ENCODE measurements around the gene LRRC1.

The LRRC1 gene

DNA sequence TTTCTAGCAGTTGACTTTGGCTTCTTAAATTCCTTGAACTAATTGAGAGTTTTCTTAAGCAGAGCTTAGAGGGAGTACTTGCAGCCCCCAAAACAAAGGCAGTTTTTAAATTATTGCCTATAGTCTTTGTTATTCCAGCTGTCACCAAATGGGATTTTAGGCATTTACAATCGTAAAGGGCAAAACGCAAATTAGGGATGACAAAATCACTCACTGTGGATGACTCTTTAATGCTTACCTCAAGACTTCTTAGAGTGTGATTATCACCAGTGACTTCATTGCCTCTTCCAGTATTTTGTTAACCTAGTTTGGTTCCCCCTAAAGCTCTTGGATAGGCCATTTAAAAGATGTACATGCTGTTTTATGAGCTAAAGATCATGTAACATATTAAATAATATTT, 126.8 kb downstream of the LRRC1 start:
- no peaks in the 10 kb centered on the region for H3K27me3 ChIP-seq (ENCODE audit: insufficient read depth, low read depth, severe bottlenecking)
- H3K36me3 ChIP-seq = no peaks in the 10 kb centered on the region
- TF ChIP-seq, protein P1, sequence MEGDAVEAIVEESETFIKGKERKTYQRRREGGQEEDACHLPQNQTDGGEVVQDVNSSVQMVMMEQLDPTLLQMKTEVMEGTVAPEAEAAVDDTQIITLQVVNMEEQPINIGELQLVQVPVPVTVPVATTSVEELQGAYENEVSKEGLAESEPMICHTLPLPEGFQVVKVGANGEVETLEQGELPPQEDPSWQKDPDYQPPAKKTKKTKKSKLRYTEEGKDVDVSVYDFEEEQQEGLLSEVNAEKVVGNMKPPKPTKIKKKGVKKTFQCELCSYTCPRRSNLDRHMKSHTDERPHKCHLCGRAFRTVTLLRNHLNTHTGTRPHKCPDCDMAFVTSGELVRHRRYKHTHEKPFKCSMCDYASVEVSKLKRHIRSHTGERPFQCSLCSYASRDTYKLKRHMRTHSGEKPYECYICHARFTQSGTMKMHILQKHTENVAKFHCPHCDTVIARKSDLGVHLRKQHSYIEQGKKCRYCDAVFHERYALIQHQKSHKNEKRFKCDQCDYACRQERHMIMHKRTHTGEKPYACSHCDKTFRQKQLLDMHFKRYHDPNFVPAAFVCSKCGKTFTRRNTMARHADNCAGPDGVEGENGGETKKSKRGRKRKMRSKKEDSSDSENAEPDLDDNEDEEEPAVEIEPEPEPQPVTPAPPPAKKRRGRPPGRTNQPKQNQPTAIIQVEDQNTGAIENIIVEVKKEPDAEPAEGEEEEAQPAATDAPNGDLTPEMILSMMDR (IDR thresholded peaks at IDR 0.05; ENCODE audit: low read depth, low read length) = no peak
- no peaks in the 10 kb centered on the region for H3K9me3 ChIP-seq (ENCODE audit: severe bottlenecking)
- DNase-seq = no peak
- no peak overlapping the region for H3K4me3 ChIP-seq (ENCODE audit: low read depth, low read length)
- no peak overlapping the region for H3K27ac ChIP-seq

DNA sequence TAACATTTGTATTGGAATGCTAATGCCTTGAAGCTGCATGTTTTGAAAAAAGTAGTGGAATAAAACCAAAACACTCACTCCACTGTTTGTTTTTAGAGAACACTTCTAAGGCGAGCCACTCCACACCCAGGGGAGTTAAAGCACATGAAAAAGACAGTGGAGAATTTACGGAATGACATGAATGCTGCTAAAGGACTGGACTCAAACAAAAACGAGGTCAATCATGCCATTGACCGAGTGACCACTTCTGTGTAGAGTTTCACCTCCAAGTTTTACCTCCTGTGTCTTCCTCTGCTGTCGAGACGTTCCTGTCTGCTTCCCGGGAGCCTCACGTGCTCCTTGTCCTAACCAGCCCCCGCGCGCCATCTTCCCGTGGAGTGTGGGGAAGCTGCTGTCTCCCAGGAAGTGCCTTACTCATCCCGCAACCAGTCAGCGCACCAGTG, 127.8 kb downstream of the LRRC1 start:
- H3K27ac ChIP-seq = no peak overlapping the region
- H3K36me3 ChIP-seq = no peaks in the 10 kb centered on the region
- TF ChIP-seq, protein P1 (IDR thresholded peaks at IDR 0.05; ENCODE audit: low read depth, low read length) = no peak

GRCh38 chr6:53924277-53924676, 129.5 kb downstream of the LRRC1 start:
- TF ChIP-seq, protein P1 (IDR thresholded peaks at IDR 0.05; ENCODE audit: low read depth, low read length) = no peak
- no peak overlapping the region for H3K27ac ChIP-seq
- H3K4me3 ChIP-seq (ENCODE audit: low read depth, low read length) = no peak overlapping the region
- no peak for DNase-seq
- no peaks in the 10 kb centered on the region for H3K27me3 ChIP-seq (ENCODE audit: insufficient read depth, low read depth, severe bottlenecking)
- H3K9me3 ChIP-seq (ENCODE audit: severe bottlenecking) = no peaks in the 10 kb centered on the region
- no peaks in the 10 kb centered on the region for H3K36me3 ChIP-seq

More for the DNA sequence above, 127.8 kb downstream of the LRRC1 start:
- Histone ChIP-seq H3K27me3 (ENCODE audit: insufficient read depth, low read depth, severe bottlenecking) (no peaks in the 10 kb centered on the region), H3K9me3 (ENCODE audit: severe bottlenecking) (no peaks in the 10 kb centered on the region), H3K4me3 (ENCODE audit: low read depth, low read length) (no peak overlapping the region)
- DNase-seq = no peak

DNA sequence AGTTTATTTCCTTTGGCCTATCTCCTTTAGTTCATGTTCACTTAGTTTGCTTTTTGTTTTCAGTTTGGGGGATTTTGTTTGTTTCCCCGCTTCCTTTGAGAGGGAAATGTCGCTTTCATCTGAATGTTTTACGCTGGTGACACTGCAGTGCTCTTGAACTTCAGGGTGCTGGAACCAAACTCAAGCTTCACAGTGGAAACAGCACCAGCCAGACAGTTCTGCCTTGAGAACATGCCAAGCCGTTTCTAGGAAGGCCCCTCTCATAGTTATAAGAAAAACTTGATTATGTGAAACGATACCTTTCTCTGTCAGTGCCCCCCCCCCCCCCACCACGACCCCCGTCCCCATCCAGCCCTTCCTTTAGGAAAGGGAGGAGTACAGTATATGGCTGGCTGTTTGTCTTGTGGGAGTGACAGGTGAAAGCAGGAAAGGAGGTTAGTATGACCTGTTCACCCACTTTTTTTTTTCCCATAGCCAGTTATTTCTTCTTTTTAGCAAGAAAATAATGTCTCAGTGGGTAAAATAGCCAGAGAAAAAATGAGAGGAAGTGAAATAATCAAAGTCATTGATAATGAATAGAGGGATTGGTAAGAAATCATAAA, 130.1 kb downstream of the LRRC1 start:
- H3K9me3 ChIP-seq (ENCODE audit: severe bottlenecking) = no peaks in the 10 kb centered on the region
- no peaks in the 10 kb centered on the region for H3K36me3 ChIP-seq
- no peak for DNase-seq
- TF ChIP-seq, protein P1 (IDR thresholded peaks at IDR 0.05; ENCODE audit: low read depth, low read length) = no peak
- H3K27me3 ChIP-seq (ENCODE audit: insufficient read depth, low read depth, severe bottlenecking) = no peaks in the 10 kb centered on the region
- no peak overlapping the region for H3K27ac ChIP-seq
- H3K4me3 ChIP-seq (ENCODE audit: low read depth, low read length) = no peak overlapping the region

DNA sequence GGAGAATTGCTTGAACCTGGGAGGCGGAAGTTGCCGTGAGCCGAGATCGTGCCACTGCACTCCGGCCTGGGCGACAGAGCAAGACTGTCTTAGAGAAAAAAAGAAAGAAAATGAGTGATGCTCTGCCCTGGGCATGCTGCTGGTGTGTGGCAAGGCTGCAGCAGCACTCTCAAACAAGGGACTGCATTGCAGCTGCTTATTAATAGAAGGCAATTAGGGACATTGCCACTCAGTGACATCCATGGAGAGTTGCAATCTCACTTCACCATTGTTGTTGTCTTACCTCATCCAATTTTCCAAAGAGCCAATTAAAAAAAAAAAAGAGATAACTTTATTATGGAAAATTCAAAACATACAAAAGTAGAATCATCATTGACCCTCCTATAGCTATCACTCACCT, 131.1 kb downstream of the LRRC1 start:
- no peaks in the 10 kb centered on the region for H3K36me3 ChIP-seq
- no peak overlapping the region for H3K4me3 ChIP-seq (ENCODE audit: low read depth, low read length)
- H3K27ac ChIP-seq = no peak overlapping the region
- H3K9me3 ChIP-seq (ENCODE audit: severe bottlenecking) = no peaks in the 10 kb centered on the region
- TF ChIP-seq, protein P1 (IDR thresholded peaks at IDR 0.05; ENCODE audit: low read depth, low read length) = no peak
- H3K27me3 ChIP-seq (ENCODE audit: insufficient read depth, low read depth, severe bottlenecking) = no peaks in the 10 kb centered on the region
- no peak for DNase-seq

- no peak for DNase-seq
- TF ChIP-seq, protein P1 (IDR thresholded peaks at IDR 0.05; ENCODE audit: low read depth, low read length) = no peak
- no peaks in the 10 kb centered on the region for H3K36me3 ChIP-seq
- no peak overlapping the region for H3K27ac ChIP-seq
- no peaks in the 10 kb centered on the region for H3K27me3 ChIP-seq (ENCODE audit: insufficient read depth, low read depth, severe bottlenecking)
- no peak overlapping the region for H3K4me3 ChIP-seq (ENCODE audit: low read depth, low read length)
- no peaks in the 10 kb centered on the region for H3K9me3 ChIP-seq (ENCODE audit: severe bottlenecking)
Observed at GRCh38 chr6:53926505-53926904, 131.7 kb downstream of the LRRC1 start.
